Measurements from ENCODE around the gene VPS52. TPM values are rescaled to one million over a fixed set of nuclear protein-coding genes. Genes with fewer than 3 reads are reported as not detected.
A peak's percentile ranks its signal among the peaks of the same experiment; 100 is the strongest.
"Not testable (repeated sequence)": the region's sequence is repeated elsewhere in the genome, so short reads cannot be mapped to it uniquely, and the experiment has no call there.

Gene VPS52
- total RNA-seq, 2 donors from 2014 or later = 31.4 to 43.2 TPM

DNA sequence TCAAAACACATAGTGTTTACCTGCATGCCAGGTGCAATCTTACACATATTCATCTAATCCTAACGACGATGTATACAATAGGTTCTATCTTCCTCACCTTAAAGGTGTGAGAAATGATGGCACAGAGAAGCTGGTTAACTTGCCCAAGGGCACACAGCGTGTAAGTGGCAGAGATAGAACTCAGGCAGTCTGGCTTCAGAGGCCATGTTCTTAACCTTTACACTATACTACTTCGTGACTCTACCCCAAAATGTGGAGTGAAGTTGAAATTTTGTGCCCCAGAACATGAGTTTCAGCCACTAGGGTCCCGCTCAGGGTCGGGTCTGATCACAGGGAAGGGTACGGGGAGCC is 584 bp downstream of the VPS52 start:
- ATAC-seq (ENCODE audit: insufficient number of reproducible peaks, low FRiP score, low read depth) (no peak), DNase-seq (ENCODE audit: low spot score) (no peak)
- peaks cover 21 to 45% of the 10 kb centered on the region in 2 donors for H3K4me1 ChIP-seq (ENCODE audit: control insufficient read depth in 1 of 2, low read depth in 2 of 2)
- H3K27ac ChIP-seq = peak overlapping the region; percentile 94 to 96
- H3K36me3 ChIP-seq = peaks cover 33% of the 10 kb centered on the region
- no peak for TF ChIP-seq CTCF (IDR thresholded peaks at IDR 0.05)
- H3K4me3 ChIP-seq = peak overlapping the region; percentile 89
- H3K9me3 ChIP-seq = no peaks in the 10 kb centered on the region
- H3K27me3 ChIP-seq (replicated peaks; ENCODE audit: insufficient read depth) = no peaks in the 10 kb centered on the region

DNA sequence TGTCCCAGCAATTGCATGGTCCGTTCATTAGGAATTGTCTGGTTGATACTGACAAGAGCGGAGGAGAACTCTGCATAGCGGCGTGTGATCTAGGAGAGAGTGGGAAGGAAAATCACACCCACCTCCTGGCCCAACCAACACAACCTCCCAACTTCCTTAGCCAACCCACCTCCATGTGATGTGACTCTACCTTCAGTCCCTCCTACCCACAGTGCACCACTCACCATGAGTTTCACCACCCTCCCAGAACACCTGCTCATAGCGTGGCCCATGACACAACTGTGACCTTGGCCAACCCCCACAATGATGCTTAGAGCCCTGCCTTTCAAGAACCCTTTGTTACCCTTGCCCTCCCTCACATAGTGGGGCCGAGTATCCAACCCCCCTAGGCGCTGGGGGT is 7.7 kb downstream of the VPS52 start:
- H3K9me3 ChIP-seq = no peaks in the 10 kb centered on the region
- no peak for ATAC-seq (ENCODE audit: insufficient number of reproducible peaks, low FRiP score, low read depth)
- H3K36me3 ChIP-seq = peaks cover 47% of the 10 kb centered on the region
- no peak overlapping the region for H3K27ac ChIP-seq
- no peaks in the 10 kb centered on the region for H3K27me3 ChIP-seq (replicated peaks; ENCODE audit: insufficient read depth)
- H3K4me3 ChIP-seq = no peak overlapping the region
- H3K4me1 ChIP-seq (ENCODE audit: control insufficient read depth in 1 of 2, low read depth in 2 of 2) = no peaks in the 10 kb centered on the region
- DNase-seq (ENCODE audit: low spot score) = no peak
- no peak for TF ChIP-seq CTCF (IDR thresholded peaks at IDR 0.05)

DNA sequence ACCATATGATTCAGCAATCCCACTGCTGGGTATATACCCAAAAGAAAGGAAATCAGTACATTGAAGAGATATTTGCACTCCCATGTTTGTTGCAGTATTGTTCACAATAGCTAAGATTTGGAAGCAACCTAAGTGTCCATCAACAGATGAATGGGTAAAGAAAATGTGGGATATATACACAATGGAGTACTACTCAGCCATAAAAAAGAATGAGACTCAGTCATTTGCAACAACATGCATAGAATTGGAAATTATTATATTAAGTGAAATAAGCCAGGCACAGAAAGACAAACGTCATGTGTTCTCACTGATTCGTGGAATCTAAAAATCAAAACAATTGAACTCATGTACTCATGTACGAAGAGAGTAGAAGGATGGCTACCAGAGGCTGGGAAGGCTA is 9.2 kb downstream of the VPS52 start:
- not testable (repeated sequence) for H3K4me1 ChIP-seq (ENCODE audit: control insufficient read depth in 1 of 2, low read depth in 2 of 2); H3K27me3 ChIP-seq (replicated peaks; ENCODE audit: insufficient read depth); ATAC-seq (ENCODE audit: insufficient number of reproducible peaks, low FRiP score, low read depth); H3K9me3 ChIP-seq; H3K4me3 ChIP-seq; DNase-seq (ENCODE audit: low spot score); H3K27ac ChIP-seq
- peaks cover 37% of the 10 kb centered on the region for H3K36me3 ChIP-seq

GRCh38 chr6:33259032-33259431 is 12.6 kb downstream of the VPS52 start:
- Histone ChIP-seq H3K27me3 (replicated peaks; ENCODE audit: insufficient read depth) (no peaks in the 10 kb centered on the region), H3K9me3 (no peaks in the 10 kb centered on the region), H3K4me1 (ENCODE audit: control insufficient read depth in 1 of 2, low read depth in 2 of 2) (no peaks in the 10 kb centered on the region), H3K27ac (no peak overlapping the region), H3K36me3 (peaks cover 4% of the 10 kb centered on the region), H3K4me3 (no peak overlapping the region)
- DNase-seq (ENCODE audit: low spot score) = no peak
- no peak for ATAC-seq (ENCODE audit: insufficient number of reproducible peaks, low FRiP score, low read depth)
- no peak for TF ChIP-seq CTCF (IDR thresholded peaks at IDR 0.05)

DNA sequence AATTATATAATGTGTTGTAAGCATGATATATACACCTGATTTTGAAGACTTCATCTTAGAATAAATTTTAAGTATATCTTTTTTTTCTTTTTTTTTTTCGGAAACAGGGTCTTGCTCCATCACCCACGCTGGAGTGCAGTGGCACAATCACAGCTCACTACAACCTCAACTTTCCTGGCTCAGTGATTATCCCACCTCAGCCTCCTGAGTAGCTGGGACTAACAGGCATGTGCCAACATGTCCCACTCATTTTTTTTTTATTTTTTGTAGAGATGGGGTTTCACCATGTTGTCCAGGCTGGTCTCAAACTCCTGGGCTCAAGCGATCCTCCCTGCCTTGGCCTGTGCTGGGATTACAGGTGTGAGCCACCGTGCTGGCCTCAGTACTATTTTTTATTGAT is 17.1 kb downstream of the VPS52 start:
- Histone ChIP-seq H3K9me3 (no peaks in the 10 kb centered on the region), H3K4me1 (ENCODE audit: control insufficient read depth in 1 of 2, low read depth in 2 of 2) (peaks cover 9 to 15% of the 10 kb centered on the region in 2 donors), H3K27me3 (replicated peaks; ENCODE audit: insufficient read depth) (no peaks in the 10 kb centered on the region), H3K27ac (no peak overlapping the region), H3K4me3 (no peak overlapping the region), H3K36me3 (peaks cover 10% of the 10 kb centered on the region)
- ATAC-seq (ENCODE audit: insufficient number of reproducible peaks, low FRiP score, low read depth) = no peak
- no peak for DNase-seq (ENCODE audit: low spot score)
- TF ChIP-seq CTCF (IDR thresholded peaks at IDR 0.05) = no peak

- ATAC-seq (ENCODE audit: insufficient number of reproducible peaks, low FRiP score, low read depth) = no peak
These were observed 18.9 kb downstream of the VPS52 start for GRCh38 chr6:33252759-33253158.

More at GRCh38 chr6:33252759-33253158, 18.9 kb downstream of the VPS52 start:
- no peak for DNase-seq (ENCODE audit: low spot score)
- Histone ChIP-seq H3K9me3 (no peaks in the 10 kb centered on the region), H3K4me1 (ENCODE audit: control insufficient read depth in 1 of 2, low read depth in 2 of 2) (peaks cover 12 to 25% of the 10 kb centered on the region in 2 donors), H3K36me3 (peaks cover 10% of the 10 kb centered on the region), H3K4me3 (no peak overlapping the region), H3K27ac (no peak overlapping the region), H3K27me3 (replicated peaks; ENCODE audit: insufficient read depth) (no peaks in the 10 kb centered on the region)
- TF ChIP-seq CTCF (IDR thresholded peaks at IDR 0.05) = no peak

Data from thoracic aorta (tissue), 2 donors.